AG04450 (cell line): Measurements from ENCODE around the gene CRACDL. TPM values are rescaled to one million over a fixed set of nuclear protein-coding genes. Genes with fewer than 3 reads are reported as not detected.

Source experiments
- CTCF ChIA-PET: fragments of 300-600, 350-600 bp; formaldehyde crosslinking; extraction: SDS; loops from one replicate; lab custom pipeline; 2022; ENCODE audit warnings: antibody characterized with exemption, inconsistent platforms; lab: Charles Lee
- POLR2A ChIA-PET: fragments of 350-600 bp; formaldehyde crosslinking; extraction: SDS; loops from one replicate; lab custom pipeline; 2021; ENCODE audit warnings: antibody characterized with exemption, inconsistent platforms; lab: Yijun Ruan, JAX
- DNase-seq: peaks from one replicate; pipeline ENCODE4 v3.0.0-alpha.2; 2011; ENCODE audit warnings: low read depth, low spot score
- H3K27ac ChIP-seq: one replicate; pipeline ENCODE4 v1.5.1; 2012; ENCODE audit warnings: low read depth, low read length, control low read depth
- H3K27me3 ChIP-seq: one replicate; pipeline ENCODE4 v1.6.0; 2012; ENCODE audit warnings: low read length; ENCODE audit not compliant: control insufficient read depth, insufficient read depth
- H3K4me3 ChIP-seq: 2 replicates; pipeline ENCODE4 v1.5.1; 2011; ENCODE audit warnings: mild to moderate bottlenecking, low read depth, low read length, control low read depth
- H3K9me3 ChIP-seq: 2 replicates; pipeline ENCODE4 v1.5.1; 2012; ENCODE audit warnings: low read length; ENCODE audit not compliant: control insufficient read depth, insufficient read depth
- polyA plus RNA-seq: library from polyadenylated mRNA; depleted of rRNA; stranded (reverse); fragments of >200 nt; gene quantifications from 2 replicates; pipeline ENCODE4 v1.2.3, GENCODE V29; 2011
- TF ChIP-seq, protein P1 (sequence below): IDR thresholded peaks from 2 replicates; pipeline ENCODE4 v1.5.1; 2011; ENCODE audit warnings: low read depth, low read length, control low read depth, inconsistent platforms

CRACDL gene
- polyA plus RNA-seq, 1 experiment = not detected

- no peak for DNase-seq
- no peak overlapping the region for H3K4me3 ChIP-seq
- POLR2A ChIA-PET = no interaction called here
- TF ChIP-seq, protein P1, sequence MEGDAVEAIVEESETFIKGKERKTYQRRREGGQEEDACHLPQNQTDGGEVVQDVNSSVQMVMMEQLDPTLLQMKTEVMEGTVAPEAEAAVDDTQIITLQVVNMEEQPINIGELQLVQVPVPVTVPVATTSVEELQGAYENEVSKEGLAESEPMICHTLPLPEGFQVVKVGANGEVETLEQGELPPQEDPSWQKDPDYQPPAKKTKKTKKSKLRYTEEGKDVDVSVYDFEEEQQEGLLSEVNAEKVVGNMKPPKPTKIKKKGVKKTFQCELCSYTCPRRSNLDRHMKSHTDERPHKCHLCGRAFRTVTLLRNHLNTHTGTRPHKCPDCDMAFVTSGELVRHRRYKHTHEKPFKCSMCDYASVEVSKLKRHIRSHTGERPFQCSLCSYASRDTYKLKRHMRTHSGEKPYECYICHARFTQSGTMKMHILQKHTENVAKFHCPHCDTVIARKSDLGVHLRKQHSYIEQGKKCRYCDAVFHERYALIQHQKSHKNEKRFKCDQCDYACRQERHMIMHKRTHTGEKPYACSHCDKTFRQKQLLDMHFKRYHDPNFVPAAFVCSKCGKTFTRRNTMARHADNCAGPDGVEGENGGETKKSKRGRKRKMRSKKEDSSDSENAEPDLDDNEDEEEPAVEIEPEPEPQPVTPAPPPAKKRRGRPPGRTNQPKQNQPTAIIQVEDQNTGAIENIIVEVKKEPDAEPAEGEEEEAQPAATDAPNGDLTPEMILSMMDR = no peak
- H3K27me3 ChIP-seq = peaks cover 10% of the 10 kb centered on the region
- no peaks in the 10 kb centered on the region for H3K9me3 ChIP-seq
- H3K27ac ChIP-seq = no peak overlapping the region
- CTCF ChIA-PET = no interaction called here
Measured at GRCh38 chr2:98773907-98774306, 162.1 kb downstream of the CRACDL start.

DNA sequence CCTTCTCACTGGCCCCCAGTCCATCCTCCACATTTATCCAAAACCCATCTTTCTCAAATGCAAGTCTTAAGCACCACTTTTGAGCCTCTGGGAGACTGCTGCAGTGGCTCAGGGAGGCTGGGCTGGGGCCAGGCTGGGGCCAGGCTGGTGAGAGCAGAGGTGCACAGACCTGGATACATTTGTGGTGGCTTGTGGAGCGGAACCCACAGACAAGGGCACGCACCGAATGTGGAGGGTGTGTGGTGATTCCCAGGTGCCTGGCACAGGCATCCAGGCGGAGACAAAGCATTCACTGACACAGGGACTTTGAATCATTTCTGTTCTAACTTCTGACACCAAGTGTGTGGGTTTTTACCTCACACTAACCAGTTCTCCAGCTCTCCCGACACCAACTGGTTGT, 162.9 kb downstream of the CRACDL start:
- DNase-seq = no peak
- no peak overlapping the region for H3K4me3 ChIP-seq
- peaks cover 10% of the 10 kb centered on the region for H3K27me3 ChIP-seq
- H3K9me3 ChIP-seq = no peaks in the 10 kb centered on the region
- CTCF ChIA-PET = no interaction called here
- POLR2A ChIA-PET = no interaction called here
- TF ChIP-seq, protein P1 = no peak
- H3K27ac ChIP-seq = no peak overlapping the region

DNA sequence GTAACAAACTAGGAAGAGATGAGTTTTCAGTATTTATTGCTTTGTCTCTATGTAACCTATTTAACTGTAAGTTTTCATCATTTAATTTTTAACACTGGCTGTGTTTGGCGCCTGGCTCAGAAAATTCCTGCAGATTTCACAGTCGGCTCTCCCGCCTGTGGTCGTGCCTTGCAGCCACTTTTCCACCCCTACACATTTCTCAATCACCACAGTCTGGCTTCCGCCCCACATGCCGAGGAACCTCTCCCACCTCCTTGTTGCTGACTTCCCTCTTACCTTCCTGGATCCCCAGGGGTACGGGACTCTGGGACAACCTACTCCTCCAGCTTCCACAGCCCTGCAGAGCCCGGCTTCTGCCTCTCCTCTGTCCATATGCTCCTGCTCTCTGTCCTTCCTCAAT, 163.5 kb downstream of the CRACDL start:
- Histone ChIP-seq H3K27me3 (peaks cover 7% of the 10 kb centered on the region), H3K27ac (no peak overlapping the region), H3K4me3 (no peak overlapping the region), H3K9me3 (no peaks in the 10 kb centered on the region)
- TF ChIP-seq, protein P1 = no peak
- ChIA-PET CTCF (no interaction called here), POLR2A (no interaction called here)
- DNase-seq = no peak

GRCh38 chr2:98771721-98772524, 164.1 kb downstream of the CRACDL start:
- DNase-seq = no peak
- H3K4me3 ChIP-seq = no peak overlapping the region
- no peak overlapping the region for H3K27ac ChIP-seq
- TF ChIP-seq, protein P1 = no peak
- POLR2A ChIA-PET = no interaction called here
- no peaks in the 10 kb centered on the region for H3K9me3 ChIP-seq
- H3K27me3 ChIP-seq = peaks cover 6% of the 10 kb centered on the region
- CTCF ChIA-PET = no interaction called here

DNA sequence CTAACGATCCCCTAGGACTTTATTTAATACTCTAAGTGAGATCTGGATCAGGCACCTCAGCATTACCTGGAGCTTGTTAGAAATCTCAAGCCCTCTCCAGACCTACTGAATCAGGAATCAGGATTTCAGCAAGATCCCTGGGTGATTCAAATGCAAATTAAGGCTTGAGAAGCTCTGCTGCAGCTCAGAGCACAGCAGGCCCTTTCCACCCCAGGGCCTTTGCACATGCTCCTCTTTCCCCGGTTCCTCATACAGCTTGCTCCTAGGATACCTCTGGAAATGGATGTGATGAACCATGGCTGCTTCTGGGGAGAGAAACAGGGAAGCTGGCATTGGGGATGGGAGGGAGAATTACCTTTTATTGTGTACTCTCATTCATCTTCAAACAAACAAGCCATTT, 164.8 kb downstream of the CRACDL start:
- TF ChIP-seq, protein P1 = no peak
- no peak for DNase-seq
- no peak overlapping the region for H3K4me3 ChIP-seq
- H3K9me3 ChIP-seq = no peaks in the 10 kb centered on the region
- H3K27me3 ChIP-seq = peaks cover 6% of the 10 kb centered on the region
- ChIA-PET POLR2A (no interaction called here), CTCF (no interaction called here)
- H3K27ac ChIP-seq = no peak overlapping the region
